Urothelium cell line (cell line): ENCODE measurements around the gene BUD31.
"Not testable (repeated sequence)": the region's sequence is repeated elsewhere in the genome, so short reads cannot be mapped to it uniquely, and the experiment has no call there.

Experiments used
- DNase-seq: peaks from one replicate; pipeline ENCODE4 v3.0.0; 2011; ENCODE audit warnings: low spot score, mixed read lengths
- FAIRE-seq: peaks from 2 replicates; lab custom pipeline; 2011; peaks lifted over from hg19 to GRCh38; lab: Jason Lieb, UNC

BUD31 gene

DNA sequence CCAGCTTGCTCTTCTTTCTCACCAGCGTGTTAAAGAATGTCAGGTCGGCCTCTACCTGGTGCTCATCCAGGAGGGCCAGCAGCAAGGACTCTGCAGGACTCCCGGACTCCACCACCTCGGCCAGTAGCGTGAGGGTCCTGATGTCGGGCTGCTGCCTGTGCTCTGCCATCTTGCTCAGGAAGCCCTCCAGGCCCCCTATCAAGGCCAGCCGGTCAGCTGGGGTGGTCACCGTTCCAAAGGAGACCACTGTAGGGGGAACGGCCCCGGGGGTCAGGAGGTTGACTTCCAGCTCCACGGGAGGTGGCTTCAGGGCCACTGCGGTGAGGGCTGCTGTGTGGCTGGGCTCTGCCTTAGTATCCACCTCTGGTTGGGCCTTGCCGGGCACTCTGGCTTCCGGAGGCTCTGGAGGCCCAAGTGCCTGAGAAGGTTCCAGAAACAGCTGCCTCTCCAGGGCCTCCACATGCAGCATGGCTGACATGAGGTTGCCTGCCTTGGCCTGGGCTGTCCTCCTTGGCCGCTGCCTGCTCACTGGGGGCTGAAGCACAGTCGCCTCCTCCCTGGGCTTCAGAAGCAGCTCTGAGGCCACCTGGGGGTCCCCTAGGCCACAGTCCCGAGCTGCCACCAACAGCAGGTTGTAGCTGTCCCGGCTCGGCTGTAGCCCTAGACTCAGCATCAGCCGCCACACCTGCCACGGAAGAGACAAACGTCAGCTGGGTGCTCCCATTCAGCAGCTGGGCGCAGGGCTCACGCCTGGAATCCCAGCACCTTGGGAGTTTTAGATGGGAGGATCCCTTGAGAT is 16.4 kb downstream of the BUD31 start:
- no peak for DNase-seq
- no peak for FAIRE-seq

GRCh38 chr7:99428972-99429566 is 20.3 kb downstream of the BUD31 start:
- FAIRE-seq (peak; percentile 44), DNase-seq (no peak)

GRCh38 chr7:99429756-99430155 is 21.0 kb downstream of the BUD31 start:
- DNase-seq (no peak), FAIRE-seq (no peak)

DNA sequence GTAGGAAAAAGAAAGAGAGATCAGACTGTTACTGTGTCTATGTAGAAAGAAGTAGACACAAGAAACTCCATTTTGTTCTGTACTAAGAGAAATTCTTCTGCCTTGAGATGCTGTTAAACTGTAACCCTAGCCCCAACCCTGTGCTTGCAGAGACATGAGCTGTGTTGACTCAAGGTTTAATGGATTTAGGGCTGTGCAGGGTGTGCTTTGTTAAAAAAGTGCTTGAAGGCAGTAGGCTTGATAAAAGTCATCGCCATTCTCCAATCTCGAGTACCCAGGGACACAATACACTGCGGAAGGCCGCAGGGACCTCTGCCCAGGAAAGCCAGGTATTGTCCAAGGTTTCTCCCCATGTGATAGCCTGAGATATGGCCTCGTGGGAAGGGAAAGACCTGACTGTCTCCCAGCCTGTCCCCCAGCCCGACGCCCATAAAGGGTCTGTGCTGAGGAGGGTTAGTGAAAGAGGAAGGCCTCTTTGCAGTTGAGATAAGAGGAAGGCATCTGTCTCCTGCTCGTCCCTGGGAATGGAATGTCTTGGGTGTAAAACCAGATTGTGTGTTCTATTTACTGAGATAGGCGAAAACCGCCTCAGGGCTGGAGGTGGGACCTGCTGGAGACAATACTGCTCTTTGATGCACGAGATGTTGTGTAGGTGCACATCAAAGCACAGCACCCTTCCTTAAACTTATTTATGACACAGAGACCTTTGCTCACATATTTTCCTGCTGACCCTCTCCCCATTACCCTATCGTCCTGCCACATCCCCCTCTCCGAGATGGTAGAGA is 23.2 kb downstream of the BUD31 start:
- FAIRE-seq = not testable (repeated sequence)

DNA sequence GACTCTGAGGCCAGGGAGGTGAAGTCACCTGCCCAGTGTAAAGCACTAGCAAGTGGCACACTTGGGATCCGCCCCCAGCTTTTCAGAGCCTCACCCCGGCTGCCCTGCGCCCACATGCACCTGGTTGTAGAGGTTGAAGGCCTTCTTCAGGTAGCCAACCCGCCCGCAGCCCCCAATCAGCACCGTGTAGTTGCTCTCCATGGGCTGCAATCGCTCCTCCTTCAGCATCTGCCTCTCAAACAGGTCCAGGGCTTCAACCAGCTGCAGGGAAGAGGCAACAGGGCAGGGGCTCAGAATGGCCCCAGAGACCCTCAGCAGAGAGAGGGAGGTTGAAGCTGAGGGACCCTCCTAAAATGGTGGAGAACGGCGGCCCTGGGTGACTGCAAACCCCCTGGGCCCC is 24.4 kb downstream of the BUD31 start:
- FAIRE-seq (no peak), DNase-seq (no peak)

More for the DNA sequence above, 23.2 kb downstream of the BUD31 start:
- not testable (repeated sequence) for DNase-seq

DNA sequence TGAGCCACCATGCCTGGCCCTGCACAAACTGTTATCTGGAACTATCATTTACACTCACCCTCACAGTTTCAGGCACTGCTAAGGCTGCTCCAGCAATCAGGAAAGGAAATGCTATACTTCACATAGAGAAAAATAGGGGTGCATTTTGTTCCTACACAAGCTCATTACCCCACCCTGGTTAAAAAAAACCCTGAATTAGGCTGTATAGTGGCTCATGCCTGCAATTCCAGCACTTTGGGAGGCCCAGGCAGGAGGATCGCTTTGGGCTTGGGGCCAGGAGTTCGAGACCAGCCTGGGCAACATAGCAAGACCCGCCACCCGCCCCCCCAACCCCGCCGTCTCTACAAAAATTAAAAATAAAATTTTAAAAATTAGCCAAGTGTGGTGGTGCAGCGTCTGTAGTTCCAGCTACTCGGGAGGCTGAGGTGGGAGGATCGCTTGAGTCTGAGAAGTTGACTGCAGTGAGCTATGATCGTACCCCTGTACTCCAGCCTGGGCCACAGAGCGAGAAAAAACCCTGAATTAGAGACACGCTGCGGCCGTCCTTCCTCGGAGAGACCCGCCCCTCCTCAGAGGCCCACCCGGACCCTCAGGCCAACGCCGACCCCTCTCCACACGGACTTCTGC is 29.3 kb downstream of the BUD31 start:
- DNase-seq (no peak), FAIRE-seq (no peak)

- DNase-seq (peak; percentile 99), FAIRE-seq (peak; percentile 88)
Measured at GRCh38 chr7:99438573-99439480, 30.1 kb downstream of the BUD31 start, which contains the start of the genes CPSF4 and PTCD1. Gene CPSF4, plus strand, starts transcription at chr7:99438943. Its CDS starts 140 bp downstream, at chr7:99439083. Gene PTCD1, minus strand, starts transcription at chr7:99438798. Its CDS starts 3,556 bp downstream, at chr7:99435242.

DNA sequence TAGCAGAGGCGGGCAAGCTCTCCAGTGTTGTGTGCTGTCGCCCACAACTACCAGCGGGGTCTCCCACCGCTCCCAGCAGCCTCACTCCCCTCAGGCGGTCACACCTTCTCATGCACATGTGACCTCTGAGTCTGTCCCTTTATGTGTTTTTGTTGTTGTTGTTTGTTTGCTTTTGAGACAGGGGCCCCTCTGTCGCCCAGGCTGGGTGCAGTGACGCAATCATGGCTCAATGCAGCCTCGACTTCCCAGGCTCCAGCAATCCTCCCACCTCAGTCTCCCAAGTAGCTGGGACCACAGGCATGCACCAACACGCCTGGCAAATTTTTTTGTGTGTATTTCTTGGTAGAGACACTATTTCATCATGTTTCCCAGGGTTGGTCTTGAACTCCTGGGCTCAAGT is 31.4 kb downstream of the BUD31 start:
- FAIRE-seq (no peak), DNase-seq (no peak)

DNA sequence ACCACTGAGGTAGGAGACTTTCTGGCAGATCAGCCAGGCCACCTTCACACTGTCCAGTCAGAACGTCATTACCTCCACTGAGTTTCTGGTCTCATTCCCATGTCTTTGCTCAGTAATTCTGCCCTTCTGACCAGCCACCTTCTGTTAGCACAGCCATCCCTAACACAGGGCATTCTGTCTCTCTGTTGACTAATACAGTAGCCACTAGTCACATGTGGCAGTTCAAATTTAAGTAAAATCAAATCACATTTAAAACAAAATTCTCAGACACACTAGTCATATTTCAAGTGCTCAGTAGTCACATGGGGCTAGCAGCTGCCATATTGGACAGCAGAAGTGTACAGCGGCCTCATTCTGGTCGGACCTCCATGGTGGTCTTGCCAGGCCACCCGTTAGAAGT is 37.3 kb downstream of the BUD31 start:
- FAIRE-seq (no peak), DNase-seq (no peak)

DNA sequence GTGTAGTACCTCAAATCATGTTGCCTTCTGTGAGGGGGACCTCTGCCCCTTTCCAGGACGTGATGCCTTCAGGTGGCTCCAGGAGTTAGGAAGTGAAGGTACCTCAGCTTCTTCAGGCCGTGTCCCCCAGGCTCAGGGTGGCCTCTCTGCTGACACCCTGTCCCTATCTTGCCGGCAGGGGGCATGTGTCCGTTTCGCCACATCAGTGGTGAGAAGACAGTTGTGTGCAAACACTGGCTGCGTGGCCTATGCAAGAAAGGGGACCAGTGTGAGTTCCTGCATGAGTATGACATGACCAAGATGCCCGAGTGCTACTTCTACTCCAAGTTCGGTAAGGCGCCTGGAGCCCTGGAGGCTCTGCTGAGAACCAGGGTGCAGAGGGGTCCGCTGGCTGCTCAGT is 39.2 kb downstream of the BUD31 start:
- DNase-seq (peak; percentile 43), FAIRE-seq (peak; percentile 42)

DNA sequence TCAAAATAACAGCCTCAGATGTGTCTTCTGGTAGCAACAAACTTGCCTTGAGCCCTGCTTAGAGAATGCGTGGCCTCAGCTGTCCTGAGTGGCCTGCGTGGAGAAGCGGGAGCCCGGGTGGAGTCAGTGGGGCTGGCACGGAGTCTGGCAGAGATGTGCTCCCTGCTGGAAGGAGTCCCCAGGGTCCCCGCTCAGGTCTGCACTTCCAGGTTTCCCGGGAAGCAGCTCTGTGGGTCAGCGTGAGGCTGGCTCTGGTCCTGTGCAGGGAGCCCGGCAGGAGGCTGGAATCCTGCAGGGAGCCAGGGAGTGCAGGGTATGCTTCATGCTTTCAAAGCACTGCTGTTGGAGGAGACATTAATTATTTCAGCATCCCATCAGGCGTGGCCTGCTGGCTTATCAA is 40.1 kb downstream of the BUD31 start:
- DNase-seq (no peak), FAIRE-seq (no peak)

DNA sequence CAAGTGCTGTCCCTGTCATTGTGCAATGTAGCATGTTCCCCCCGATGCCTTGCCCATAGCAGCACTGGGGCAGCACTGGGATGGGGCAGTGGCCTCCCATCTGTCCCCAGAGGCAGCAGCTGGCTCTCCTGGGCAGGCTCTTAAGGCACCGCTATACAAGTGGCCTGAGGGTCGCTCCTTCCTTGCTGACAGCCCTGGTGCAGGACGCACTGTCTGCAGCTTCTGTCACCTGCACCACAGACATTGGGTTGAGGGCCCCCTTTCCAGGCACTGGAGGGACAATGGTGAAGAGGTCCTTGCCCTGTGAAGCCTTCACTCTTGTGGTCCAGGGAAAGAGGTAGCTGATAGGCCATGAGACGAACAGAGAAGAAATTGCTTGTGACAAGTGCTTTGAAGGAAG is 40.6 kb downstream of the BUD31 start:
- DNase-seq = no peak
- no peak for FAIRE-seq

DNA sequence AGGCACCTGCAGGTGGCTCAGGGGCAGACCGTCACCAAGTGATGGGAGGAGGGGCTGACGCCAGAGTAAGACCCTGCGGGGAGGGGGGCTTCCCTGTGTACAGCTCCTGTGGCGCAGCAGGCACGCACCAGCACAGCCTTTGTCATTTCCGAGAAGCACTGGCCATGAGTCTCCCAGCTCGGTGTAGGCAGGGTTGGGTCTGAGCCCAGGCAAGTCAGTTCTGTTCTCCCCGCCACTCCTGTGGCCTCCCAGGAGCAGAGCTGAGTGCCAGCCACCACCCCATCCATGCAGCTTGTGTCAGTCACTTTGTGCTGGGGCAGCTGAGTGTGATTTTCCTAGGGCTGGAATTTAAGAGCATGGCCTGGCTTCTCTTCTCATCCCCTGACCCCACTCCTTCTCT is 43.2 kb downstream of the BUD31 start:
- FAIRE-seq = no peak
- no peak for DNase-seq

DNA sequence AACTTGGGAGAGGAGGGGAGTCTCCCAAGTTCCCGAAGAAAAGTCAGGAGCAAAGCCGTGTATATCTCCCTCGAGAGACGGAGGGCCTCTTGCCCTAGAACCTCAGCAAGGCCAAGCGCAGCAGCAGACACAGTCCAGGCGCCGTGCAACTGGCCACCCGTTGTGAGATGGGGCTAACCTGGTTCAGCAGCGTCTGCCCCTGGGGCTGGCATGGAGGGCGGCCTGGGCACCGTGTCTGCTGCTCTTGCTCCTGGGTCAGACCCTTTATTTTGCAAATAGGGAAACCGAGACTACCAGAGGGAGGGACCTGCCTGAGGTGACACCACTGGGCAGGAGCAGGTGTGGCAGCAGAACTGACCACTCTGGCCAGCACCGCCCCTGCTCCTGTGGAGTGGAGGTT is 43.8 kb downstream of the BUD31 start:
- FAIRE-seq (no peak), DNase-seq (no peak)

DNA sequence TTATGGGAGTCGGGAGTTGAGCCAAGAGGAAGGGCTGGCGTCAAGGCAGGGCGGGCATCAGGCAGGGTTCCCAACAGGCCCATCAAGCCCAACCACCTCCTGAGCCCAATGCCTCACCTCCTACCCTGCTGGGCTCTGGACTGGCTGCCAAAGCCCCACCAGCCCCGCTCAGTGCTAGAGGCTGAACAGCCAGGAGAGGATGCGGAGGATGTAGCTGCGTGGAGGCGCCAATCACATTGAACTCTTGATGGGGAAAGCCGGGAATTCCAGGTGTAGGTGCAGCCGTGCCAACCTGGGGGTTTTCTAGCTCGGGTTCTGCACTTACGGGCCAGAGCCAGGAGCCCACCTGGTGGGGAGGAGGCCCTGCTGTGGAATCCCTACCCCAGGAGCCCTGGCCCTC is 44.3 kb downstream of the BUD31 start:
- FAIRE-seq (no peak), DNase-seq (no peak)

GRCh38 chr7:99455874-99456273 is 47.1 kb downstream of the BUD31 start:
- no peak for FAIRE-seq
- no peak for DNase-seq

- no peak for DNase-seq
- no peak for FAIRE-seq
Measured at GRCh38 chr7:99456288-99456687, 47.5 kb downstream of the BUD31 start.

DNA sequence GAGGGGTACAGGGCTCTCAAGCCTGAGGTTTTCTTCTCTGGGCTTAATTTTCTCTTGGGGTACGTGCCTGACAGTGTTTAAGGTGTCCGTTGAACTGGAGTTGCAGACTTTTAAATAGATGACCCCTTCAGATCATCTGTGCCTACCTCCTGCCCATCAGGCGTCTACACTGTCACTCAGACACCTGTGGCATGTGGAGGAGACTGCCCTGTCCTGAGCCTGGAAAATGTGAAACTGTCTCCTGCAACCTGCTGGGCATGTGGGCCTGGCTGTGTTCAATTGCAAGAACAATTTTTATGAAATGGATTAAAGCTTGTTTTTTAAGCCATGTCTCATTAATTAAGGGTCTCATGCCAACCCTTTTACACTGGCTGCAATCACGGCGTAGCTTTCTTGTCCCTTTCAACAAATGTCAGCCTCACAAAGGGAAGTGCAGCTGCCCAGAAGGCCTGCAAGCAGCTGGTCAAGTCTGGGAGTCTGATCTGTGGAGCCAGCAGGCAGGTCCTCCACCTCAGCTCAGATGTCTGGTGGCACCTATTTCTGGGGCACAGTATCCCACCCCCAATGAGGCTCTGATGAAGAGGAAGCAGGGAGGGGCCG is 48.4 kb downstream of the BUD31 start:
- no peak for DNase-seq
- no peak for FAIRE-seq

DNA sequence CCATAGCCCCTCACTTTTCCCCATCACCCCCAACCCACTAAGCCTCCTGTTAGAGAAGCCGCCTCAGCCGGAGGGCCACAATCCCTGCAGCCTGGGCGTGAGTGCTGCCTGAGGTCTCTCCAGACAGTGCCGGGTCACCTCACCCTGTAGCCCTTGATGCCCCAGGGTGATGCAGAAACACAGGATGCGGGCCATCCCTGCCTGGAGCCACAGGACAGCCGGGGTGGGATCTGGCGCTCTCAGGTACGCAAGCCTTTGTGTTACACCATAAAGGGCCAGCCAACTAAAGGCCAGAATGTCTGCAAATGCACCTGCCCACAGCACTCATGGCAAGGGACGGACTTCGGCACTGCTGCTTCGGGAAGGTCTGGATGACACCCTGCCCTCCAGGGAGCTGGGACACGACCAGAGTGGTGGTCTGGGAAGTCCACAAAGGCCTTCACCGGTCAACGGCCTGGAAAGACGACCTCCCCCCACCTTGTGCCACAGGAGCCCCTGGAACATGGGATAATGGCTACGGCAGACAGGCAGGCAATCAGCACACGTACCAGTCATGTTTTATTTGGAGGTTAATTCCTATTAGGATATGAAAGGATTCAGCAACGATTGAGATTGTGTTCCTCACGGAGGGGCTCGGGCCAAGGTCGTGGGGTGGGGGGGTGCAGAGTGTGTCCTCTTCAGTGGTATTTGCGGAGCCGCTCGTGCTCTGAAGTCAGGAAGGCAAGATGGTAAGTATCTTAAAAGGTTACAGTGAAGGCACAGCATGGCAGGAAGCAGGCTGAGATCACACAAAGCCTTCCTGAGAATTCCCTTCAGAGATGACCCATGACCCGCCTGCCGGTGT is 49.1 kb downstream of the BUD31 start:
- FAIRE-seq (no peak), DNase-seq (no peak)
